ENCODE measurements around the gene ORAI3. TPM values are rescaled to one million over a fixed set of nuclear protein-coding genes. Genes with fewer than 3 reads are reported as not detected.
A peak's percentile ranks its signal among the peaks of the same experiment; 100 is the strongest.

ORAI3 gene
- total RNA-seq, 4 donors from 2014 or later: 50.7 to 58.4 (median 52.9) TPM

- Histone ChIP-seq H3K9me3 (no peaks in the 10 kb centered on the region), H3K36me3 (peaks cover 0 to 7% (median 0%) of the 10 kb centered on the region in 3 donors), H3K4me3 (no peak overlapping the region), H3K4me1 (peaks cover 0 to 27% (median 4%) of the 10 kb centered on the region in 4 donors), H3K27me3 (no peaks in the 10 kb centered on the region), H3K27ac (no peak overlapping the region)
- 75% methylated on average over 2 of the region's 2 CpGs for WGBS, 2 donors
- TF ChIP-seq CTCF (IDR thresholded peaks at IDR 0.05) (no peak), POLR2A (IDR thresholded peaks at IDR 0.05) (no peak), EP300 (IDR thresholded peaks at IDR 0.05) (no peak)
- no peak for DNase-seq (ENCODE audit: low spot score in 2 of 2)
These were observed 28.0 kb upstream of the ORAI3 start for GRCh38 chr16:30920891-30921290.

GRCh38 chr16:30921459-30921747 is 27.5 kb upstream of the ORAI3 start:
- DNase-seq (ENCODE audit: low spot score in 2 of 2): no peak
- no peak for TF ChIP-seq CTCF (IDR thresholded peaks at IDR 0.05)
- no peak for TF ChIP-seq POLR2A (IDR thresholded peaks at IDR 0.05)
- no peak for TF ChIP-seq EP300 (IDR thresholded peaks at IDR 0.05)
- 21 to 28% methylated on average over 6 of the region's 6 CpGs for WGBS, 2 donors
- Histone ChIP-seq H3K9me3 (no peaks in the 10 kb centered on the region), H3K27me3 (no peaks in the 10 kb centered on the region), H3K27ac (peak overlapping the region in 3 of 4 donors; percentile 68 to 98 (median 82)), H3K36me3 (peaks cover 0 to 12% (median 0%) of the 10 kb centered on the region in 3 donors), H3K4me1 (peaks cover 0 to 27% (median 4%) of the 10 kb centered on the region in 4 donors), H3K4me3 (peak overlapping the region in 3 of 4 donors; percentile 56 to 93 (median 69))

GRCh38 chr16:30921748-30922419 is 27.0 kb upstream of the ORAI3 start:
- TF ChIP-seq EP300 (IDR thresholded peaks at IDR 0.05) (no peak), CTCF (IDR thresholded peaks at IDR 0.05) (peak; percentile 78 to 93 (median 81)), POLR2A (IDR thresholded peaks at IDR 0.05) (peak in 1 of 2 donors; percentile 16)
- 0% methylated on average over 35 to 37 of the region's 37 CpGs for WGBS, 2 donors

GRCh38 chr16:30922420-30922959 is 26.4 kb upstream of the ORAI3 start:
- peak overlapping the region; percentile 56 to 93 (median 81) for H3K4me3 ChIP-seq
- TF ChIP-seq CTCF (IDR thresholded peaks at IDR 0.05): no peak
- no peak for TF ChIP-seq POLR2A (IDR thresholded peaks at IDR 0.05)
- peak; percentile 72 to 87 for TF ChIP-seq EP300 (IDR thresholded peaks at IDR 0.05)
- 1% methylated on average over 33 to 42 of the region's 42 CpGs for WGBS, 2 donors
- H3K27me3 ChIP-seq: no peaks in the 10 kb centered on the region
- peaks cover 0 to 23% (median 0%) of the 10 kb centered on the region in 3 donors for H3K36me3 ChIP-seq
- H3K9me3 ChIP-seq: no peaks in the 10 kb centered on the region
- peaks cover 0 to 31% (median 4%) of the 10 kb centered on the region in 4 donors for H3K4me1 ChIP-seq
- DNase-seq (ENCODE audit: low spot score in 2 of 2): peak; percentile 99
- peak overlapping the region; percentile 90 to 98 (median 98) for H3K27ac ChIP-seq

More at GRCh38 chr16:30921748-30922419, 27.0 kb upstream of the ORAI3 start:
- H3K4me1 ChIP-seq: peaks cover 0 to 27% (median 4%) of the 10 kb centered on the region in 4 donors
- H3K27me3 ChIP-seq: no peaks in the 10 kb centered on the region
- peak; percentile 73 to 90 for DNase-seq (ENCODE audit: low spot score in 2 of 2)
- H3K36me3 ChIP-seq: peaks cover 0 to 17% (median 0%) of the 10 kb centered on the region in 3 donors
- no peaks in the 10 kb centered on the region for H3K9me3 ChIP-seq
- peak overlapping the region; percentile 64 to 98 (median 75) for H3K27ac ChIP-seq
- peak overlapping the region; percentile 44 to 93 (median 62) for H3K4me3 ChIP-seq

- Histone ChIP-seq H3K4me3 (peak overlapping the region; percentile 56 to 93 (median 81)), H3K27me3 (no peaks in the 10 kb centered on the region), H3K27ac (peak overlapping the region; percentile 90 to 98 (median 98)), H3K4me1 (peaks cover 0 to 35% (median 4%) of the 10 kb centered on the region in 4 donors), H3K9me3 (no peaks in the 10 kb centered on the region), H3K36me3 (peaks cover 0 to 29% (median 0%) of the 10 kb centered on the region in 3 donors)
- TF ChIP-seq POLR2A (IDR thresholded peaks at IDR 0.05) (peak in 1 of 2 donors; percentile 22), CTCF (IDR thresholded peaks at IDR 0.05) (peak in 1 of 5 experiments; percentile 23), EP300 (IDR thresholded peaks at IDR 0.05) (peak in 1 of 2 donors; percentile 91)
- 0 to 1% methylated on average over 32 to 33 of the region's 33 CpGs for WGBS, 2 donors
- peak; percentile 99 for DNase-seq (ENCODE audit: low spot score in 2 of 2)
These were observed 25.8 kb upstream of the ORAI3 start for GRCh38 chr16:30922960-30923535.
